Smooth muscle cell (in vitro differentiated cells): ENCODE measurements around the gene TNFRSF13B. TPM values are rescaled to one million over a fixed set of nuclear protein-coding genes. Genes with fewer than 3 reads are reported as not detected.

Source experiments
- DNase-seq: peaks from one replicate; lab custom pipeline; 2025; ENCODE audit not compliant: unreplicated experiment; lab: John Stamatoyannopoulos, UW
- H2AFZ ChIP-seq: fragments of 200-600 bp; sonication (generic); 2 replicates; pipeline ENCODE4 v1.6.0; 2016; ENCODE audit warnings: antibody characterized with exemption, low read depth, mild to moderate bottlenecking
- H3F3A ChIP-seq: fragments of 200-600 bp; sonication (generic); 2 replicates; pipeline ENCODE4 v1.6.0; 2017; ENCODE audit warnings: antibody characterized with exemption, low read depth
- H3K27ac ChIP-seq: fragments of 200-600 bp; sonication (generic); 2 replicates; pipeline ENCODE4 v1.5.1; 2016; ENCODE audit warnings: low read depth, mild to moderate bottlenecking
- H3K27me3 ChIP-seq: fragments of 200-600 bp; sonication (generic); 2 replicates; pipeline ENCODE4 v1.6.1; 2016; ENCODE audit warnings: low read depth, mild to moderate bottlenecking
- H3K36me3 ChIP-seq: fragments of 200-600 bp; sonication (generic); 2 replicates; pipeline ENCODE4 v1.5.1; 2016; ENCODE audit warnings: low read depth
- H3K4me1 ChIP-seq: fragments of 200-600 bp; sonication (generic); 2 replicates; pipeline ENCODE4 v1.5.1; 2016; ENCODE audit warnings: low read depth
- H3K4me2 ChIP-seq: fragments of 200-600 bp; sonication (generic); 2 replicates; pipeline ENCODE4 v1.6.0; 2016; ENCODE audit warnings: mild to moderate bottlenecking
- H3K4me3 ChIP-seq: fragments of 200-600 bp; sonication (generic); 2 replicates; pipeline ENCODE4 v1.5.1; 2016; ENCODE audit warnings: mild to moderate bottlenecking
- H3K79me2 ChIP-seq: fragments of 200-600 bp; sonication (generic); 2 replicates; pipeline ENCODE4 v1.6.0; 2016; ENCODE audit warnings: low read depth, mild to moderate bottlenecking
- H3K9ac ChIP-seq: fragments of 200-600 bp; sonication (generic); 2 replicates; pipeline ENCODE4 v1.6.0; 2016; ENCODE audit warnings: low read depth
- H3K9me3 ChIP-seq: fragments of 200-600 bp; sonication (generic); replicated peaks from 2 replicates; pipeline ENCODE4 v1.5.1; 2016; ENCODE audit warnings: low read depth
- H4K20me1 ChIP-seq: fragments of 200-600 bp; sonication (generic); 2 replicates; pipeline ENCODE4 v1.6.0; 2016; ENCODE audit warnings: low read depth
- CTCF ChIP-seq: fragments of 200-600 bp; sonication (generic); IDR thresholded peaks from 2 replicates; pipeline ENCODE4 v1.5.1; 2017; ENCODE audit warnings: borderline replicate concordance, mild to moderate bottlenecking, antibody characterized with exemption; ENCODE audit not compliant: insufficient read depth, poor library complexity, severe bottlenecking
- whole genome bisulfite sequencing: methylation state at CpG from one replicate; pipeline ENCODE4 v1.1.7; 2016; ENCODE audit warnings: low lambda C conversion rate; 5-methylcytosine and 5-hydroxymethylcytosine counted together
- polyA plus RNA-seq: library from polyadenylated mRNA; unstranded; fragments of >200 nt; fragmentation: Nextera tagmentation; extraction: Ambion mirVana; gene quantifications from 2 replicates; pipeline ENCODE4 v1.2.1, GENCODE V29; 2016
- total RNA-seq: library from RNA; depleted of rRNA; stranded (reverse); fragments of >200 nt; gene quantifications from 2 replicates; pipeline ENCODE4 v1.2.3, GENCODE V29; 2014

Gene TNFRSF13B
- total and polyA plus RNA-seq, 2 experiments from 2014 or later, result not detected

GRCh38 chr17:16944334-16945135, 27.4 kb downstream of the TNFRSF13B start:
- 88% methylated on average over 14 of the region's 14 CpGs for WGBS
- TF ChIP-seq CTCF, result no peak

GRCh38 chr17:16943541-16944333, 28.2 kb downstream of the TNFRSF13B start:
- no peak overlapping the region for H3K4me2 ChIP-seq
- no peaks in the 10 kb centered on the region for H4K20me1 ChIP-seq
- no peaks in the 10 kb centered on the region for H3K79me2 ChIP-seq
- H3K4me1 ChIP-seq, result no peaks in the 10 kb centered on the region
- 88% methylated on average over 16 of the region's 16 CpGs for WGBS
- no peak overlapping the region for H3K27ac ChIP-seq
- H2AFZ ChIP-seq, result no peak overlapping the region
- no peak overlapping the region for H3K4me3 ChIP-seq
- no peak for DNase-seq
- H3K9ac ChIP-seq, result no peak overlapping the region
- peaks cover 9% of the 10 kb centered on the region for H3F3A ChIP-seq
- no peak for TF ChIP-seq CTCF
- peaks cover 4% of the 10 kb centered on the region for H3K9me3 ChIP-seq
- H3K27me3 ChIP-seq, result peaks cover 2% of the 10 kb centered on the region
- no peaks in the 10 kb centered on the region for H3K36me3 ChIP-seq

More at GRCh38 chr17:16944334-16945135, 27.4 kb downstream of the TNFRSF13B start:
- Histone ChIP-seq H3K4me1 (no peaks in the 10 kb centered on the region), H3K27ac (no peak overlapping the region), H3K27me3 (no peaks in the 10 kb centered on the region), H4K20me1 (no peaks in the 10 kb centered on the region), H2AFZ (no peak overlapping the region), H3K9ac (no peak overlapping the region), H3K9me3 (peaks cover 10% of the 10 kb centered on the region), H3F3A (peaks cover 9% of the 10 kb centered on the region), H3K4me2 (no peak overlapping the region), H3K4me3 (no peak overlapping the region), H3K79me2 (no peaks in the 10 kb centered on the region), H3K36me3 (no peaks in the 10 kb centered on the region)
- no peak for DNase-seq

- Histone ChIP-seq H3K27me3 (peaks cover 3% of the 10 kb centered on the region), H3K9me3 (no peaks in the 10 kb centered on the region), H3K4me3 (no peak overlapping the region), H3K36me3 (no peaks in the 10 kb centered on the region), H3K27ac (no peak overlapping the region), H3K4me2 (no peak overlapping the region), H3K79me2 (no peaks in the 10 kb centered on the region), H3K9ac (no peak overlapping the region), H3K4me1 (no peaks in the 10 kb centered on the region), H4K20me1 (no peaks in the 10 kb centered on the region), H3F3A (peaks cover 9% of the 10 kb centered on the region), H2AFZ (no peak overlapping the region)
- WGBS, result 95% methylated on average over 3 of the region's 3 CpGs
- DNase-seq, result no peak
- TF ChIP-seq CTCF, result no peak
Observed at GRCh38 chr17:16943032-16943352, 28.9 kb downstream of the TNFRSF13B start.
